Measurements from ENCODE around the gene ARSI. TPM values are rescaled to one million over a fixed set of nuclear protein-coding genes. Genes with fewer than 3 reads are reported as not detected.

Gene ARSI
- total and polyA plus RNA-seq, 2 of the 13 experiments (the other 11 are each of a cell fraction or from before 2014, with no cell fraction given) = 4.2 to 33.9 TPM

DNA sequence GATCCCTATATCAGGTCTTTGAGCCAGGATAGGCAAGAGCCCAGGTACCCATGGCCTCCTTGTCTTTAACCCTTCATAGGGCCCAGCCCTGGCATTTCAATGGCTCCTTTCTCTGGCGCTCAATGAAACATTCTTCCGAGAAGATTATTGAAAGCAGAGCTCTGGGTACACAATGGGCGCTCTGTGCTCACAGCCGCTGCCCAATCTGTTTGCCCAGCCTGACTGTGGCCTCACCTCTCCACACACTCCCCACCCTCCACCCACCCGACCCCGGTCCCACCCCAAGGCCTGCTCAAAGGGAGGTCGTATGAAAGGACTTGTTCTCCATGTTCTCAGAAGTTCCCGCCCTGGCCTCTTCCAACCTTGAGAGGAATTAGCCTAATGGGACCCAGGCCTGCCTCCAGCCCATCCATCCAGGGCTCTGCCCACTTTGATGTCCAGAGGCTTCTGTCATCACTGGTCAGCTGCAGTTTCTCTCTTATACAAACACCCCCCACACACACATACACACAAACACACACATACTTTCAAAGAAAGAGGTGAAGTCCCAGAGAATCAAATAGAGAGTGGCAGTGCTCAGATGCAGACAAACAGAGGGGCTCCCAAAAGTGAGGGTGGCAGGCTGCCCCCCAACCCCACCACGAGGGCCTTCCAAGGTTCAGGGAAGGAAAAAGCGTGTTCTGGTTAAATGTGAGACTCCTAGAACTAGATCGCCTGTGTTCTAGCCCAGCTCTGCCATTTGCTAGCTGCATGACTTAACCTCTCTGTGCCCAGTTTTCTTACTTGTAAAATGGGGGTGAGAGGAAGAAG, 5.1 kb upstream of the ARSI start (continued):
- peak; percentile 75 for TF ChIP-seq GATAD2A (CRISPR knock-in tag; IDR thresholded peaks at IDR 0.05)
- no peak for TF ChIP-seq FOXA1 (IDR thresholded peaks at IDR 0.05)
- TF ChIP-seq FOXA1 (CRISPR knock-in tag; IDR thresholded peaks at IDR 0.05) = peak; percentile 73
- peak; percentile 83 for TF ChIP-seq RXRA (CRISPR knock-in tag; IDR thresholded peaks at IDR 0.05)
- TF ChIP-seq ZBTB42 (CRISPR knock-in tag; IDR thresholded peaks at IDR 0.05) = no peak
- TF ChIP-seq RCOR2 (CRISPR knock-in tag; IDR thresholded peaks at IDR 0.05) = peak; percentile 54; the same call in 1 of the 2 replicates
- TF ChIP-seq, protein P1, sequence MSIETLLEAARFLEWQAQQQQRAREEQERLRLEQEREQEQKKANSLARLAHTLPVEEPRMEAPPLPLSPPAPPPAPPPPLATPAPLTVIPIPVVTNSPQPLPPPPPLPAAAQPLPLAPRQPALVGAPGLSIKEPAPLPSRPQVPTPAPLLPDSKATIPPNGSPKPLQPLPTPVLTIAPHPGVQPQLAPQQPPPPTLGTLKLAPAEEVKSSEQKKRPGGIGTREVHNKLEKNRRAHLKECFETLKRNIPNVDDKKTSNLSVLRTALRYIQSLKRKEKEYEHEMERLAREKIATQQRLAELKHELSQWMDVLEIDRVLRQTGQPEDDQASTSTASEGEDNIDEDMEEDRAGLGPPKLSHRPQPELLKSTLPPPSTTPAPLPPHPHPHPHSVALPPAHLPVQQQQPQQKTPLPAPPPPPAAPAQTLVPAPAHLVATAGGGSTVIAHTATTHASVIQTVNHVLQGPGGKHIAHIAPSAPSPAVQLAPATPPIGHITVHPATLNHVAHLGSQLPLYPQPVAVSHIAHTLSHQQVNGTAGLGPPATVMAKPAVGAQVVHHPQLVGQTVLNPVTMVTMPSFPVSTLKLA (IDR thresholded peaks at IDR 0.05) = no peak
- no peak for TF ChIP-seq ZFP1 (CRISPR knock-in tag; IDR thresholded peaks at IDR 0.05)
- TF ChIP-seq, protein P2, sequence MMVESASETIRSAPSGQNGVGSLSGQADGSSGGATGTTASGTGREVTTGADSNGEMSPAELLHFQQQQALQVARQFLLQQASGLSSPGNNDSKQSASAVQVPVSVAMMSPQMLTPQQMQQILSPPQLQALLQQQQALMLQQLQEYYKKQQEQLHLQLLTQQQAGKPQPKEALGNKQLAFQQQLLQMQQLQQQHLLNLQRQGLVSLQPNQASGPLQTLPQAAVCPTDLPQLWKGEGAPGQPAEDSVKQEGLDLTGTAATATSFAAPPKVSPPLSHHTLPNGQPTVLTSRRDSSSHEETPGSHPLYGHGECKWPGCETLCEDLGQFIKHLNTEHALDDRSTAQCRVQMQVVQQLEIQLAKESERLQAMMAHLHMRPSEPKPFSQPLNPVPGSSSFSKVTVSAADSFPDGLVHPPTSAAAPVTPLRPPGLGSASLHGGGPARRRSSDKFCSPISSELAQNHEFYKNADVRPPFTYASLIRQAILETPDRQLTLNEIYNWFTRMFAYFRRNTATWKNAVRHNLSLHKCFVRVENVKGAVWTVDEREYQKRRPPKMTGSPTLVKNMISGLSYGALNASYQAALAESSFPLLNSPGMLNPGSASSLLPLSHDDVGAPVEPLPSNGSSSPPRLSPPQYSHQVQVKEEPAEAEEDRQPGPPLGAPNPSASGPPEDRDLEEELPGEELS (CRISPR knock-in tag; IDR thresholded peaks at IDR 0.05) = peak; percentile 71
- no peak for TF ChIP-seq ZNF792 (CRISPR knock-in tag; IDR thresholded peaks at IDR 0.05)
- TF ChIP-seq, protein P3, sequence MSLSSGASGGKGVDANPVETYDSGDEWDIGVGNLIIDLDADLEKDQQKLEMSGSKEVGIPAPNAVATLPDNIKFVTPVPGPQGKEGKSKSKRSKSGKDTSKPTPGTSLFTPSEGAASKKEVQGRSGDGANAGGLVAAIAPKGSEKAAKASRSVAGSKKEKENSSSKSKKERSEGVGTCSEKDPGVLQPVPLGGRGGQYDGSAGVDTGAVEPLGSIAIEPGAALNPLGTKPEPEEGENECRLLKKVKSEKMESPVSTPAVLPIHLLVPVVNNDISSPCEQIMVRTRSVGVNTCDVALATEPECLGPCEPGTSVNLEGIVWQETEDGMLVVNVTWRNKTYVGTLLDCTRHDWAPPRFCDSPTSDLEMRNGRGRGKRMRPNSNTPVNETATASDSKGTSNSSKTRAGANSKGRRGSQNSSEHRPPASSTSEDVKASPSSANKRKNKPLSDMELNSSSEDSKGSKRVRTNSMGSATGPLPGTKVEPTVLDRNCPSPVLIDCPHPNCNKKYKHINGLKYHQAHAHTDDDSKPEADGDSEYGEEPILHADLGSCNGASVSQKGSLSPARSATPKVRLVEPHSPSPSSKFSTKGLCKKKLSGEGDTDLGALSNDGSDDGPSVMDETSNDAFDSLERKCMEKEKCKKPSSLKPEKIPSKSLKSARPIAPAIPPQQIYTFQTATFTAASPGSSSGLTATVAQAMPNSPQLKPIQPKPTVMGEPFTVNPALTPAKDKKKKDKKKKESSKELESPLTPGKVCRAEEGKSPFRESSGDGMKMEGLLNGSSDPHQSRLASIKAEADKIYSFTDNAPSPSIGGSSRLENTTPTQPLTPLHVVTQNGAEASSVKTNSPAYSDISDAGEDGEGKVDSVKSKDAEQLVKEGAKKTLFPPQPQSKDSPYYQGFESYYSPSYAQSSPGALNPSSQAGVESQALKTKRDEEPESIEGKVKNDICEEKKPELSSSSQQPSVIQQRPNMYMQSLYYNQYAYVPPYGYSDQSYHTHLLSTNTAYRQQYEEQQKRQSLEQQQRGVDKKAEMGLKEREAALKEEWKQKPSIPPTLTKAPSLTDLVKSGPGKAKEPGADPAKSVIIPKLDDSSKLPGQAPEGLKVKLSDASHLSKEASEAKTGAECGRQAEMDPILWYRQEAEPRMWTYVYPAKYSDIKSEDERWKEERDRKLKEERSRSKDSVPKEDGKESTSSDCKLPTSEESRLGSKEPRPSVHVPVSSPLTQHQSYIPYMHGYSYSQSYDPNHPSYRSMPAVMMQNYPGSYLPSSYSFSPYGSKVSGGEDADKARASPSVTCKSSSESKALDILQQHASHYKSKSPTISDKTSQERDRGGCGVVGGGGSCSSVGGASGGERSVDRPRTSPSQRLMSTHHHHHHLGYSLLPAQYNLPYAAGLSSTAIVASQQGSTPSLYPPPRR (CRISPR knock-in tag; IDR thresholded peaks at IDR 0.05; ENCODE audit: borderline replicate concordance) = peak; percentile 78; the same call in 1 of the 2 replicates
- TF ChIP-seq XRCC5 (optimal IDR thresholded peaks at IDR 0.05; ENCODE audit: low read length) = peak; percentile 84
- TF ChIP-seq, protein P4, sequence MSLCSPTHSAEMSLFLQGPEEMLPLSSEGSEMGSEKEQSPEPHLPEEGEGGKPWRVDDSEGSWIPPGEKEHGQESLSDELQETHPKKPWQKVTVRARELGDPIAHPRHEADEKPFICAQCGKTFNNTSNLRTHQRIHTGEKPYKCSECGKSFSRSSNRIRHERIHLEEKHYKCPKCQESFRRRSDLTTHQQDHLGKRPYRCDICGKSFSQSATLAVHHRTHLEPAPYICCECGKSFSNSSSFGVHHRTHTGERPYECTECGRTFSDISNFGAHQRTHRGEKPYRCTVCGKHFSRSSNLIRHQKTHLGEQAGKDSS (CRISPR knock-in tag; IDR thresholded peaks at IDR 0.05; ENCODE audit: borderline replicate concordance, low read depth) = 0 out of 2 replicates have a peak, but pooled peaks have one; percentile 52
- TF ChIP-seq POLR2G (IDR thresholded peaks at IDR 0.05; ENCODE audit: low read depth, low read length) = peak; percentile 68
- 0 out of 2 replicates have a peak, but pooled peaks have one; percentile 13 for TF ChIP-seq ZNF12 (CRISPR knock-in tag; IDR thresholded peaks at IDR 0.05)
- TF ChIP-seq CREB1 (IDR thresholded peaks at IDR 0.05) = no peak
- TF ChIP-seq CREB1 (CRISPR knock-in tag; IDR thresholded peaks at IDR 0.05) = peak; percentile 46; the same call in 1 of the 2 replicates
- TF ChIP-seq, protein P5, sequence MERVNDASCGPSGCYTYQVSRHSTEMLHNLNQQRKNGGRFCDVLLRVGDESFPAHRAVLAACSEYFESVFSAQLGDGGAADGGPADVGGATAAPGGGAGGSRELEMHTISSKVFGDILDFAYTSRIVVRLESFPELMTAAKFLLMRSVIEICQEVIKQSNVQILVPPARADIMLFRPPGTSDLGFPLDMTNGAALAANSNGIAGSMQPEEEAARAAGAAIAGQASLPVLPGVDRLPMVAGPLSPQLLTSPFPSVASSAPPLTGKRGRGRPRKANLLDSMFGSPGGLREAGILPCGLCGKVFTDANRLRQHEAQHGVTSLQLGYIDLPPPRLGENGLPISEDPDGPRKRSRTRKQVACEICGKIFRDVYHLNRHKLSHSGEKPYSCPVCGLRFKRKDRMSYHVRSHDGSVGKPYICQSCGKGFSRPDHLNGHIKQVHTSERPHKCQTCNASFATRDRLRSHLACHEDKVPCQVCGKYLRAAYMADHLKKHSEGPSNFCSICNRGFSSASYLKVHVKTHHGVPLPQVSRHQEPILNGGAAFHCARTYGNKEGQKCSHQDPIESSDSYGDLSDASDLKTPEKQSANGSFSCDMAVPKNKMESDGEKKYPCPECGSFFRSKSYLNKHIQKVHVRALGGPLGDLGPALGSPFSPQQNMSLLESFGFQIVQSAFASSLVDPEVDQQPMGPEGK (CRISPR knock-in tag; IDR thresholded peaks at IDR 0.05) = peak; percentile 72; the same call in 1 of the 2 replicates
- TF ChIP-seq RXRB (CRISPR knock-in tag; IDR thresholded peaks at IDR 0.05; ENCODE audit: borderline replicate concordance) = peak; percentile 13; the same call in 1 of the 2 replicates
- 0 out of 2 replicates have a peak, but pooled peaks have one; percentile 45 for TF ChIP-seq MED13 (CRISPR knock-in tag; IDR thresholded peaks at IDR 0.05)
